ENCODE data around the gene MUC5AC.
"Not testable (repeated sequence)": the region's sequence is repeated elsewhere in the genome, so short reads cannot be mapped to it uniquely, and the experiment has no call there.

The MUC5AC gene

GRCh38 chr11:1150769-1151365 is 6.9 kb upstream of the MUC5AC start:
- DNase-seq = no peak

GRCh38 chr11:1151366-1152315 is 6.1 kb upstream of the MUC5AC start:
- no peak for DNase-seq

- peak; percentile 64 for DNase-seq
Observed at GRCh38 chr11:1152316-1153104, 5.2 kb upstream of the MUC5AC start.

GRCh38 chr11:1153105-1153950 is 4.4 kb upstream of the MUC5AC start:
- DNase-seq = no peak

GRCh38 chr11:1153951-1154493 is 3.7 kb upstream of the MUC5AC start:
- DNase-seq = no peak

GRCh38 chr11:1154656-1155055 is 3.1 kb upstream of the MUC5AC start:
- not testable (repeated sequence) for DNase-seq

GRCh38 chr11:1155274-1155693 is 2.5 kb upstream of the MUC5AC start:
- no peak for DNase-seq

- no peak for DNase-seq
Observed at GRCh38 chr11:1156506-1157340, 1.0 kb upstream of the MUC5AC start.

GRCh38 chr11:1157341-1157644 is 460 bp upstream of the MUC5AC start:
- DNase-seq = no peak

GRCh38 chr11:1158681-1159487 is 1.1 kb downstream of the MUC5AC start:
- DNase-seq = no peak

GRCh38 chr11:1159488-1160220 is 1.9 kb downstream of the MUC5AC start:
- not testable (repeated sequence) for DNase-seq

GRCh38 chr11:1160231-1161101 is 2.7 kb downstream of the MUC5AC start:
- no peak for DNase-seq

GRCh38 chr11:1161410-1162137 is 3.8 kb downstream of the MUC5AC start:
- DNase-seq = no peak

GRCh38 chr11:1162138-1162475 is 4.4 kb downstream of the MUC5AC start:
- DNase-seq = no peak

GRCh38 chr11:1162491-1163311 is 4.9 kb downstream of the MUC5AC start:
- DNase-seq = peak; percentile 56

GRCh38 chr11:1163321-1163910 is 5.7 kb downstream of the MUC5AC start:
- DNase-seq = peak; percentile 56

Data from activated effector memory CD4-positive, alpha-beta T cell treated with anti-CD3 and anti-CD28 coated beads, Interleukin-2, amount 50 U/mL, for 16 hours (primary cell).